OCI-LY7 (cell line): ENCODE results near the gene ERN1. TPM values are rescaled to one million over a fixed set of nuclear protein-coding genes. Genes with fewer than 3 reads are reported as not detected.

Experiments
- BruUV-seq: library from RNA; stranded (reverse); fragments of 400-500 nt; replicated peaks from 2 replicates; lab custom pipeline; 2021; lab: Mats Ljungman, UMichigan
- CTCF ChIA-PET: fragments of 300-600 bp; sonication (Branson Sonifier 250); formaldehyde crosslinking; loops from one replicate; lab custom pipeline; 2022; ENCODE audit warnings: antibody characterized with exemption; ENCODE audit not compliant: unreplicated experiment; lab: Charles Lee
- POLR2A ChIA-PET: fragments of 300-600 bp; sonication (Branson Sonifier 250); formaldehyde crosslinking; loops from one replicate; lab custom pipeline; 2022; ENCODE audit warnings: antibody characterized with exemption; lab: Charles Lee
- DNase-seq: peaks from one replicate; pipeline ENCODE4 v3.0.0-alpha.2; 2015; ENCODE audit warnings: low spot score
- H2AFZ ChIP-seq: fragments of 200-600 bp; sonication (generic), shearing (Covaris generic); 2 replicates; pipeline ENCODE4 v1.6.1; 2014; ENCODE audit warnings: mild to moderate bottlenecking, antibody characterized with exemption, low read length, moderate library complexity
- H3K27ac ChIP-seq: fragments of 200-600 bp; sonication (generic); 2 replicates; pipeline ENCODE4 v1.5.1; 2014; ENCODE audit warnings: mixed run types, low read depth, mild to moderate bottlenecking, moderate library complexity, low read length, inconsistent platforms; ENCODE audit not compliant: poor library complexity, severe bottlenecking
- H3K36me3 ChIP-seq: fragments of 200-600 bp; sonication (generic); 2 replicates; pipeline ENCODE4 v1.6.1; 2014; ENCODE audit warnings: mild to moderate bottlenecking, antibody characterized with exemption, low read length, moderate library complexity, mixed read lengths; ENCODE audit not compliant: insufficient read depth
- H3K4me1 ChIP-seq: fragments of 200-600 bp; sonication (generic); 2 replicates; pipeline ENCODE4 v1.5.1; 2014; ENCODE audit warnings: mild to moderate bottlenecking, low read length; ENCODE audit not compliant: insufficient read depth, poor library complexity, severe bottlenecking
- H3K4me2 ChIP-seq: fragments of 200-600 bp; sonication (generic); 2 replicates; pipeline ENCODE4 v1.6.1; 2014; ENCODE audit warnings: mild to moderate bottlenecking, low read length
- H3K4me3 ChIP-seq: fragments of 200-600 bp; sonication (generic); 2 replicates; pipeline ENCODE4 v1.5.1; 2014; ENCODE audit warnings: mild to moderate bottlenecking, low read depth, low read length; ENCODE audit not compliant: poor library complexity, severe bottlenecking
- H3K79me2 ChIP-seq: fragments of 200-600 bp; sonication (generic); 2 replicates; pipeline ENCODE4 v1.6.1; 2016; ENCODE audit warnings: low read depth, mild to moderate bottlenecking, low read length, moderate library complexity, mixed read lengths; ENCODE audit not compliant: insufficient read depth
- H3K9me2 ChIP-seq: fragments of 200-600 bp; sonication (generic); 2 replicates; pipeline ENCODE4 v1.6.1; 2016; ENCODE audit warnings: mild to moderate bottlenecking, low read length, mixed read lengths; ENCODE audit not compliant: insufficient read depth
- H3K9me3 ChIP-seq: fragments of 200-600 bp; sonication (generic); 2 replicates; pipeline ENCODE4 v1.6.1; 2014; ENCODE audit warnings: mild to moderate bottlenecking, mixed run types, low read length, mixed read lengths
- H4K20me1 ChIP-seq: fragments of 200-600 bp; sonication (generic); 2 replicates; pipeline ENCODE4 v1.6.1; 2014; ENCODE audit warnings: mild to moderate bottlenecking, antibody characterized with exemption, low read length, moderate library complexity, mixed read lengths; ENCODE audit not compliant: insufficient read depth
- CTCF ChIP-seq: fragments of 200-600 bp; sonication (generic); conservative IDR thresholded peaks from 2 replicates; pipeline ENCODE4 v1.5.1; 2014; ENCODE audit warnings: mild to moderate bottlenecking, antibody characterized with exemption, low read length, moderate library complexity, mixed read lengths
- EZH2phosphoT487 ChIP-seq: fragments of 200-600 bp; sonication (generic); IDR thresholded peaks from 2 replicates; pipeline ENCODE4 v1.6.1; 2018; ENCODE audit warnings: low read depth, borderline replicate concordance, mild to moderate bottlenecking, mixed run types, antibody characterized with exemption, low read length, moderate library complexity, mixed read lengths
- intact Hi-C: fragments of 100-400 bp; cut with micrococcal nuclease; formaldehyde crosslinking; loops from one replicate; pipeline ENCODE4 v1.10.0; 2022; ENCODE audit not compliant: unreplicated experiment
- total RNA-seq, 2 experiments: library from RNA; depleted of rRNA in 1 of 2; stranded (reverse); fragments of >200 nt in 1 of 2; shearing (Covaris generic) in 1 of 2; gene quantifications; 2 replicates each; pipeline ENCODE4 v1.2.3, GENCODE V29; 2014 to 2022

ERN1 gene
- total RNA-seq, 2 experiments from 2014 or later, result 22.0 to 70.3 TPM

- no peak for DNase-seq
- no peak overlapping the region for H3K27ac ChIP-seq
- no peaks in the 10 kb centered on the region for H3K79me2 ChIP-seq
- H2AFZ ChIP-seq, result no peak overlapping the region
- intact Hi-C loops, result no loop called here
- H3K9me3 ChIP-seq, result no peaks in the 10 kb centered on the region
- no peaks in the 10 kb centered on the region for H4K20me1 ChIP-seq
- peaks cover 32% of the 10 kb centered on the region; the same call in 1 of the 2 replicates for H3K36me3 ChIP-seq
- ChIA-PET CTCF (interaction anchor here (1.3 to 4.6 kb wide), 2 partner anchors 32 to 71 kb away, joined by 3 to 41 read pairs; no protein-coding TSS in a partner anchor), POLR2A (interaction anchor here (0.9 to 1.3 kb wide), 4 partner anchors 14 to 60 kb away, joined by 3 to 6 read pairs (median 4); no protein-coding TSS in a partner anchor)
- TF ChIP-seq CTCF (no peak), EZH2phosphoT487 (no peak)
- no peak overlapping the region for H3K4me2 ChIP-seq
- no peaks in the 10 kb centered on the region for H3K9me2 ChIP-seq
- no TSS peak for BruUV-seq
- peaks cover 72% of the 10 kb centered on the region for H3K4me1 ChIP-seq
- H3K4me3 ChIP-seq, result no peak overlapping the region
Measured at GRCh38 chr17:64061178-64061898, 68.6 kb downstream of the ERN1 start.

- ChIA-PET CTCF (interaction anchor here (1.3 to 4.6 kb wide), 2 partner anchors 31 to 72 kb away, joined by 3 to 41 read pairs; no protein-coding TSS in a partner anchor), POLR2A (interaction anchor here (0.8 to 1.3 kb wide), 5 partner anchors 15 to 73 kb away, joined by 3 to 6 read pairs (median 3); no protein-coding TSS in a partner anchor)
- peak; percentile 35 for DNase-seq
- no peaks in the 10 kb centered on the region for H3K9me2 ChIP-seq
- peak overlapping the region; percentile 32 for H3K27ac ChIP-seq
- no peak for TF ChIP-seq CTCF
- no peak for TF ChIP-seq EZH2phosphoT487
- no peak overlapping the region for H2AFZ ChIP-seq
- peak overlapping the region; percentile 59 for H3K4me2 ChIP-seq
- no peaks in the 10 kb centered on the region for H4K20me1 ChIP-seq
- no peaks in the 10 kb centered on the region for H3K9me3 ChIP-seq
- BruUV-seq, result no TSS peak
- peaks cover 40% of the 10 kb centered on the region; the same call in 1 of the 2 replicates for H3K36me3 ChIP-seq
- H3K4me3 ChIP-seq, result no peak overlapping the region
- H3K79me2 ChIP-seq, result no peaks in the 10 kb centered on the region
- intact Hi-C loops, result no loop called here
- H3K4me1 ChIP-seq, result peaks cover 79% of the 10 kb centered on the region
Measured at GRCh38 chr17:64060331-64060730, 69.6 kb downstream of the ERN1 start.
